Stimulated activated CD4-positive, alpha-beta T cell treated with anti-CD3 and anti-CD28 coated beads, Interleukin-4, amount 100 ng/mL, for 4 hours (primary cell): ENCODE results near the gene CYB561.
"Not testable (repeated sequence)": the region's sequence is repeated elsewhere in the genome, so short reads cannot be mapped to it uniquely, and the experiment has no call there.

Experiments used
- DNase-seq, 2 experiments: peaks; one replicate each; pipeline ENCODE4 v3.0.0-alpha.2; 2020

The CYB561 gene

GRCh38 chr17:63478814-63479494 is 32.8 kb upstream of the CYB561 start:
- peak; percentile 67 to 74 for DNase-seq

- no peak for DNase-seq
These were observed 31.7 kb upstream of the CYB561 start for GRCh38 chr17:63477480-63478440.

GRCh38 chr17:63476854-63477479 is 30.9 kb upstream of the CYB561 start, which contains the start of gene ACE:
ACE (plus strand) TSS chr17:63477061; CDS start chr17:63477095, 34 bp downstream.
- DNase-seq = peak; percentile 19 to 31

- peak in 1 of 2 experiments; percentile 5 for DNase-seq
These were observed 30.4 kb upstream of the CYB561 start for GRCh38 chr17:63476459-63476853.

- DNase-seq = no peak
These were observed 29.6 kb upstream of the CYB561 start for GRCh38 chr17:63475491-63476412.

GRCh38 chr17:63474586-63475460 is 28.7 kb upstream of the CYB561 start:
- DNase-seq = no peak

- no peak for DNase-seq
These were observed 28.1 kb upstream of the CYB561 start for GRCh38 chr17:63474174-63474573.

GRCh38 chr17:63468099-63468498 is 22.0 kb upstream of the CYB561 start:
- DNase-seq = not testable (repeated sequence)

GRCh38 chr17:63464691-63465236 is 18.7 kb upstream of the CYB561 start:
- no peak for DNase-seq

- DNase-seq = no peak
These were observed 17.7 kb upstream of the CYB561 start for GRCh38 chr17:63463771-63464170.

- DNase-seq = no peak
These were observed 13.9 kb upstream of the CYB561 start for GRCh38 chr17:63460018-63460417.

GRCh38 chr17:63458478-63458877 is 12.4 kb upstream of the CYB561 start:
- no peak for DNase-seq

GRCh38 chr17:63455417-63455816 is 9.3 kb upstream of the CYB561 start:
- no peak for DNase-seq

- no peak for DNase-seq
These were observed 8.8 kb upstream of the CYB561 start for GRCh38 chr17:63454915-63455314.

- not testable (repeated sequence) for DNase-seq
These were observed 8.3 kb upstream of the CYB561 start for GRCh38 chr17:63454357-63454756.

- no peak for DNase-seq
These were observed 7.0 kb upstream of the CYB561 start for GRCh38 chr17:63452962-63453551.

GRCh38 chr17:63452046-63452961 is 6.2 kb upstream of the CYB561 start:
- no peak for DNase-seq

- no peak for DNase-seq
These were observed 5.0 kb upstream of the CYB561 start for GRCh38 chr17:63451150-63451549.

GRCh38 chr17:63450551-63450950 is 4.4 kb upstream of the CYB561 start:
- DNase-seq = no peak
